NCI-H2227 treated with DMSO at 0.1 percent for 48 hours (cell line): ENCODE measurements around the gene CSF3R.

Experiments used
- DNase-seq: peaks from one replicate; lab custom pipeline; 2025; lab: John Stamatoyannopoulos, UW

CSF3R gene

GRCh38 chr1:36419569-36419968, 63.1 kb downstream of the CSF3R start:
- DNase-seq, result no peak

GRCh38 chr1:36419140-36419539, 63.6 kb downstream of the CSF3R start:
- DNase-seq, result no peak

GRCh38 chr1:36417931-36418330, 64.8 kb downstream of the CSF3R start:
- no peak for DNase-seq
